Stimulated activated naive CD4-positive, alpha-beta T cell treated with Interleukin-2 at 50 U/mL for 16 hours (primary cell): Measurements from ENCODE around the gene CLEC14A.

Experiments used
- DNase-seq: peaks from one replicate; lab custom pipeline; 2025; lab: John Stamatoyannopoulos, UW

The CLEC14A gene, protein sequence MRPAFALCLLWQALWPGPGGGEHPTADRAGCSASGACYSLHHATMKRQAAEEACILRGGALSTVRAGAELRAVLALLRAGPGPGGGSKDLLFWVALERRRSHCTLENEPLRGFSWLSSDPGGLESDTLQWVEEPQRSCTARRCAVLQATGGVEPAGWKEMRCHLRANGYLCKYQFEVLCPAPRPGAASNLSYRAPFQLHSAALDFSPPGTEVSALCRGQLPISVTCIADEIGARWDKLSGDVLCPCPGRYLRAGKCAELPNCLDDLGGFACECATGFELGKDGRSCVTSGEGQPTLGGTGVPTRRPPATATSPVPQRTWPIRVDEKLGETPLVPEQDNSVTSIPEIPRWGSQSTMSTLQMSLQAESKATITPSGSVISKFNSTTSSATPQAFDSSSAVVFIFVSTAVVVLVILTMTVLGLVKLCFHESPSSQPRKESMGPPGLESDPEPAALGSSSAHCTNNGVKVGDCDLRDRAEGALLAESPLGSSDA

DNA sequence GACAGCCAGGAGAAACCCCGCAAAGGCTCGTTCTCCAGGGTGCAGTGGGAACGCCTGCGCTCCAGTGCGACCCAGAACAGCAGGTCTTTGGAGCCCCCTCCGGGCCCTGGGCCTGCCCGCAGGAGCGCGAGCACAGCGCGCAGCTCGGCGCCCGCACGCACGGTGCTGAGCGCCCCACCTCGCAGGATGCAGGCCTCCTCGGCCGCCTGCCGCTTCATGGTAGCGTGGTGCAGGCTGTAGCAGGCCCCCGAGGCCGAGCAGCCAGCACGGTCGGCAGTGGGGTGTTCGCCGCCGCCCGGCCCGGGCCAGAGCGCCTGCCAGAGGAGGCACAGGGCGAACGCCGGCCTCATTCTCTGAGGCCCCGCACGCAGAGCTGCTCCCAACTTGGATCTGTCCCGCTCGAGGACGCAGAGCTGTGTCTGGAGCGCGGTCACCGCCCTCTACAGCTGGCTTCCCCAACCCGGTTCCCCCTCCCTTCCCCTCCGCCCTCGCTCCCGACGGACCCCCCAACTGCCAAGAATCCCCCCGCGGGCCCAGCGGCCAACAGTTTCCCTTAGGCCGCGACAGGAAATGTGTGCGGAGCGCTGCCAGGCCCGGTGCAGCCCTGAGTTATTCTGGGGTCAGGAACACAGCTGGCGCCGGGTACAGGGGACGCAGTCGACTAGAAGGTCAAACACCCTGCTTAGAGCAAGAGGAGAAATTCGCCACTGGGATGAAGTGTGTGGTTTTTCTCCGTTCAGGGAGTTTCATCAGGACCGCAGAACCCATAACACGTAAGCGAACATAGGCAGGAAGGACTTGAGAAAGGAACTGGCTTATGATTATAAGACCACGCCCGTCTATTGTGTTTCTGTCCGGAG, at the start of gene CLEC14A:
CLEC14A (minus strand) TSS at position 421 of the 860 bp plus-strand sequence; CDS start at position 350, 71 bp downstream.
- no peak for DNase-seq

GRCh38 chr14:38302966-38303365, 47.1 kb upstream of the CLEC14A start:
- DNase-seq: no peak

GRCh38 chr14:38302034-38302433, 46.1 kb upstream of the CLEC14A start:
- DNase-seq: no peak

- no peak for DNase-seq
Observed at GRCh38 chr14:38297681-38298080, 41.8 kb upstream of the CLEC14A start.

- no peak for DNase-seq
Observed at GRCh38 chr14:38291681-38292467, 36.0 kb upstream of the CLEC14A start.

DNA sequence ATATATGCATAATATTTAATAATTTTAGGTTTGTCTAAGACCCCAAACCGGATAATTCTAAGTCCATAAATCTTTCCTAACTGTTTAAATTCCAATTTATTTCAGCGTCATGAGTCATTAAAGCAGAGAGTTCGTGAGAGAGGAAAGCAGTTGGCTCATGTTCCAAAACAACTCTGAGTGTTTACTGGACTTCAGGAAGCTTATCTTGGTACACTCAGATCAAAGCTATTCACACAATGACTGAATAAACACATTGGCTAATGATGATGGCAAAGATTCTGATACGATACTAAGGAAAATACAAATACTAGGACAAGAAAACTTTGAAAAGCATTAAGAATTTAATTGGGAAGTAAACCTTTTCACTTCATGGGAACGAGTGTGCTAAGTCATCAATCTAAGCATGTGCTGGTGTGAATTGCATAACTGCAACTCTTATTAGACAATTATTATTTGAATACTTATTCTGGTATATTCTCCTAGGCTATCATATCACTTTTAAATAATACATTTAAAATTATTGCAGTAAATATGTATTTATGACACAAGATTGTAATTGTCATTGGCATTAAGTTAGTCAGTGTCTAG, 34.8 kb upstream of the CLEC14A start:
- DNase-seq: no peak

- DNase-seq: no peak
Observed at GRCh38 chr14:38286452-38286851, 30.6 kb upstream of the CLEC14A start.

DNA sequence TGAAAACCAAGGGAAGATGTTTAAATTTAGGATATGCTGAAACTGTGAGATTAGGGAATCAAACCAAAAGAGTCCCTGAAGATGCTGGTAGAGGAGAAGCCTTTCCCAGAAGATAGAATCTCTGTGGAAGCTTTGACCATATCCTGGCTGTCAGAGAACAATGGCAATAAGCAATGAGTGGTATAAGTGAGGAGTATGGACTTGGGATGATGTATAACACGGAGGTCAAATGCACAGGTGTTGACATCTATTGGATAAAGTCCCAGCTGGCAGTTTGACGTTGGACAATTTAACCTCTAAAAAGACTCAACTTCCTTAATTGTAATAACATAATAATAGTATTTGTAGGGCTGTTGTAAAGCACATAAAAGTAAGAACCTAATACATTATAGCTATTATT, 30.1 kb upstream of the CLEC14A start:
- DNase-seq: no peak

GRCh38 chr14:38282936-38283335, 27.0 kb upstream of the CLEC14A start:
- no peak for DNase-seq

DNA sequence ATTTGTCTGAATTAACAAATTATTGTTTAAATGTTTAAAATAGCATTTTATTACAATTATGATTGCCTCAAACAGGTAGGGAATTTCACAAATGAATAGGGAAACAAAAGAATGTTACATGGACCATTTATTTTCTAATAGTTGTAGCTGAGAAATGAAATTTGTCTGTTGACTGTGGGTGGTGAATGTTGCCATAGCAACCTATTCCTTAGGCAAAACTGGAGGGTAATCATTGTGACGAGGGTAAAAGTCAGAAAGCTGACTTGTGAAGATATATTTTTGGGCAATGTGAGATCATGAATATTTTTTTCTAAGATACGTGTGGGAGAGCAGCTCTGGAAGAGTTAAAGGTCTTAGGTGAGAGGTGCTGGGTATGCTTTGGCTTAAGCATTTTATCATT, 24.2 kb upstream of the CLEC14A start:
- no peak for DNase-seq

DNA sequence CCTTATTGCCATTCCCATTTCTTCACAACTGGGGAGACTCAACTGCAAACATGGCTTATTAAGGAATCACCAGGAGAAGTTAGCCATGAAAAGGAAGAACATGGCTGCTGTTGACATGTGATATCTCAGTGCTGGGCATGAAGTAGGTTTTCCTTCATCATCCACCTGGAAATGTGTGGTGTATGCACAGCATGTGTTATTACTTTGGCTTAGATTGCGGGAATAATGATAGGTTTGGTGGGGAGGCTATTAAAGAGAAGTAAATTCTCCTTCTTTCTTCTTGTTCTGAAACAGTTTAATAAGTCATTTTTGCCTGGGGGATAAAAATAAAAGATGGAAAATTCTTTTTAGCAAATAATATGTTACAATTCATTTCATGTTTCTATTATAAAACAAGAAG, 23.7 kb upstream of the CLEC14A start:
- no peak for DNase-seq

DNA sequence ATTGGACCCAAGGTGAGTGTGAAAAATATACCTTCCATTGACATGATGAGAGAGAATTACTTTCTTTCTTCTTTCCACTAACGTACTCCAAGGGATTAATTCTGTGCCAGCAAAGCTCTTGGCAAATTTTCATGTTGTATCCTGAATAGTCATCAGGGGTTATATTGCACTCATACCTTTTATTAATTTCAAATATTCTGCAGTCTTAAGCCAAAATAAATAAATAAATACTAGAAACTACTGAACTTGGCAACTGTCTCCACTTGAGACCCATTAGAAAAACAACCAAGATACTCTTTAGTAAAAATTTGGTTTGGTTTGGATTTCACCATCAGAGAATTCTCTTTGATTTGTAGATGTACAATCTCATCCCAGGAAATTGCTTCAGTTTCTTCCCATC, 22.1 kb upstream of the CLEC14A start:
- no peak for DNase-seq

DNA sequence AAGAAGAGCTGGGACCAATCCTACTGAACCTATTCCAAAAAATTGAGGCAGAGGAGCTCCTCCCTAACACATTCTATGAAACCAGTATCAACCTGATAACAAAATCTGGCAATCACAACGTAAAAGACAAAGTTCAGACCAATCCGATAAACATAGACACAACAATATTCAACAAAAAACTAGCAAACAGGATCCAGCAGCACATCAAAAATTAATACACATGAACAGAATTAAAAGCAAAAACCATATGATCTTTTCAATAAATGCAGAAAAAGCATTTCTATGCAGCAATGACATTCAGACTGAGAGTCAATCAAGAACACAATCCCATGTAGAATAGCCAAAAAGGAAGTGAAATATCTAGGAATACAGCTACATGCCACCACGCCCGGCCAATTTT, 7.0 kb upstream of the CLEC14A start:
- no peak for DNase-seq

DNA sequence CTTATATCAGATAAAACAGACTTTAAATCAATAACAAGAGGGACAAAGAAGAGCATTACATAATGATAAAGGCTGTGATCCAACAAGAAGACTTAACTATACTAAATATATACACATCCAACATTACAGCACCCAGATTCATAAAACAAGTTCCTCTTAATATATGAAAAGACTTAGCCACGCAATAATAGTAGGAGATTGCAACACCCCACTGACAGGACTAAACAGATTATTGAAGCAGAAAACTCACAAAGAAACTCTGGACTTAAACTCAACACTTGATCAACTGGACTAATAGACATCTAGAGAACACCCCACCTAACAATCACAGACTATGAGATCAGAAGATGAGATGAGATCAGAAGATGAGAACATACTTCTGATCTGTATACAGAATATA, 5.7 kb upstream of the CLEC14A start:
- no peak for DNase-seq

DNA sequence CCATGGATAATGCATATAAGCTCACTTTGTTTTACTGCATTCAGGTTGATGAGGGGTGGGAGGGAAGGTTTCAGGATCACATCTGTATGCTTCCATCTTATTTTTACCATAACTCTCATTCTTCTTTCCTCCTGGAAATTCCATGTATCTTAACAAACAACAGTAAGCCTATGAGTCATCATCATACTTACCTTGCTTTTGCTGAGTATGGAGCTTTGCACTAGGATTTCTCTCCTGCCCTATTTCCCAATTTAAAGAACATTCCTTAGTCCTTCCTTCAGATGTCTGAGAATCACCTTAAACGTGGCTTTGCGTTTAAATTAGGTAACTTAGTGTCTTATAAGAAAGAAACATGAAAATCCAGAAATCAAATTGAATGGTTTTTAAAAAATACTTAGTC, 1.6 kb upstream of the CLEC14A start:
- DNase-seq: no peak

- no peak for DNase-seq
Observed at GRCh38 chr14:38256533-38256840, 594 bp upstream of the CLEC14A start.

- DNase-seq: no peak
Observed at GRCh38 chr14:38255408-38255672, 553 bp downstream of the CLEC14A start.

- no peak for DNase-seq
Observed at GRCh38 chr14:38254571-38255407, 1.1 kb downstream of the CLEC14A start.

GRCh38 chr14:38253676-38254075, 2.2 kb downstream of the CLEC14A start:
- no peak for DNase-seq

DNA sequence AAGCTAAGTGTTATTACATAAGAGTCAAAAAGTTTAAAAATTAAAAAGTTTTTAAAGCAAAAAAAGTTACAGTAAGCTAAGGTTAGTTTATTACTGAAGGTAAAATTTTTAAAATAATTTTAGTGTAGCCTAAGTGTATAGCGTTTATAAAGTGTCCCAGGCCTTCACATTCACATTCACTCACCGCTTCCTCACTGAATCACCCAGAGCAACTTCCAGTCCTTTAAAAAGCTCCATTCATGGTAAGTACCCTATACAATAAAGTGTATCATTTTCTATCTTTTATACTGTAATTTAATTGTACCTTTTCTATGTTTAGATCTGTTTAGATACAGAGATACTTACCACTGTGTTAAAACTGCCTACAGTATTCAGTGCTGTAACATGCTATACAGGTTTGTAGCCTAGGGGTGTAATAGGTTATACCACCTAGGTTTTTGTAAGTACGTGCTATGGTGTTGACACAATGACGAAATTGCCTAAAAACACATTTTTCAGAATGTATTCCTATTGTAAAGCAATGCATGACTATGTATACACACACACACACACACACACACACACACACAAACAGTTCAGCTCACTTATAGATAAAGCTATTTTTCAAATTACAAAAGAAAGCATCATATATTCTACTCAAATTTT, 3.7 kb downstream of the CLEC14A start:
- no peak for DNase-seq

GRCh38 chr14:38250331-38250730, 5.6 kb downstream of the CLEC14A start:
- DNase-seq: no peak
